ENCODE data around the gene PLXNA2.

Gene PLXNA2

GRCh38 chr1:208136459-208137182 is 107.6 kb downstream of the PLXNA2 start:
- no peak for DNase-seq

GRCh38 chr1:208135354-208135753 is 108.8 kb downstream of the PLXNA2 start:
- peak; percentile 29 for DNase-seq

GRCh38 chr1:208134491-208134890 is 109.7 kb downstream of the PLXNA2 start:
- DNase-seq, result no peak

- DNase-seq, result no peak
Measured at GRCh38 chr1:208133355-208133754, 110.8 kb downstream of the PLXNA2 start.

- DNase-seq, result peak; percentile 59
Measured at GRCh38 chr1:208132287-208132882, 111.8 kb downstream of the PLXNA2 start.

GRCh38 chr1:208131621-208132286 is 112.4 kb downstream of the PLXNA2 start:
- no peak for DNase-seq

- no peak for DNase-seq
Measured at GRCh38 chr1:208129487-208129886, 114.7 kb downstream of the PLXNA2 start.

- DNase-seq, result no peak
Measured at GRCh38 chr1:208129060-208129459, 115.1 kb downstream of the PLXNA2 start.

- DNase-seq, result no peak
Measured at GRCh38 chr1:208127792-208128529, 116.2 kb downstream of the PLXNA2 start.

GRCh38 chr1:208127284-208127683 is 116.9 kb downstream of the PLXNA2 start:
- no peak for DNase-seq

- no peak for DNase-seq
Measured at GRCh38 chr1:208126108-208126507, 118.1 kb downstream of the PLXNA2 start.

GRCh38 chr1:208122612-208123358 is 121.4 kb downstream of the PLXNA2 start:
- DNase-seq, result peak; percentile 65

GRCh38 chr1:208121813-208122364 is 122.3 kb downstream of the PLXNA2 start:
- no peak for DNase-seq

GRCh38 chr1:208120431-208120790 is 123.8 kb downstream of the PLXNA2 start:
- no peak for DNase-seq

GRCh38 chr1:208118841-208119606 is 125.2 kb downstream of the PLXNA2 start:
- DNase-seq, result peak; percentile 22

GRCh38 chr1:208118306-208118705 is 125.9 kb downstream of the PLXNA2 start:
- no peak for DNase-seq

- no peak for DNase-seq
Measured at GRCh38 chr1:208117826-208118225, 126.4 kb downstream of the PLXNA2 start.

- no peak for DNase-seq
Measured at GRCh38 chr1:208117409-208117808, 126.8 kb downstream of the PLXNA2 start.

GRCh38 chr1:208115924-208116640 is 128.1 kb downstream of the PLXNA2 start:
- DNase-seq, result no peak

GRCh38 chr1:208113011-208113410 is 131.2 kb downstream of the PLXNA2 start:
- DNase-seq, result no peak

GRCh38 chr1:208112401-208112800 is 131.8 kb downstream of the PLXNA2 start:
- DNase-seq, result no peak
